HG03097 (cell line): Measurements from ENCODE around the gene GNPTG.

Experiments
- ATAC-seq: cut with Tn5 transposase; IDR thresholded peaks from one replicate; pipeline ENCODE4 v1.9.1; 2021; ENCODE audit not compliant: unreplicated experiment, low FRiP score

GNPTG gene

GRCh38 chr16:1332618-1333148, 19.0 kb upstream of the GNPTG start:
- no peak for ATAC-seq

- ATAC-seq: no peak
Observed at GRCh38 chr16:1333149-1333812, 18.4 kb upstream of the GNPTG start, which contains the start of gene BAIAP3. BAIAP3 (plus strand) TSS chr16:1333645; CDS start chr16:1338550, 4,905 bp downstream.

- no peak for ATAC-seq
Observed at GRCh38 chr16:1333854-1334700, 17.7 kb upstream of the GNPTG start.

- no peak for ATAC-seq
Observed at GRCh38 chr16:1334739-1335138, 17.0 kb upstream of the GNPTG start.

GRCh38 chr16:1335211-1335971, 16.3 kb upstream of the GNPTG start:
- no peak for ATAC-seq

- ATAC-seq: no peak
Observed at GRCh38 chr16:1335996-1336395, 15.7 kb upstream of the GNPTG start.

- no peak for ATAC-seq
Observed at GRCh38 chr16:1336619-1337018, 15.1 kb upstream of the GNPTG start.

GRCh38 chr16:1337486-1337885, 14.2 kb upstream of the GNPTG start:
- no peak for ATAC-seq

- ATAC-seq: no peak
Observed at GRCh38 chr16:1338119-1338730, 13.5 kb upstream of the GNPTG start.

- no peak for ATAC-seq
Observed at GRCh38 chr16:1338855-1339675, 12.7 kb upstream of the GNPTG start.

- no peak for ATAC-seq
Observed at GRCh38 chr16:1340730-1341494, 10.8 kb upstream of the GNPTG start.

GRCh38 chr16:1341495-1342420, 10.0 kb upstream of the GNPTG start:
- ATAC-seq: no peak

- peak; percentile 74 for ATAC-seq
Observed at GRCh38 chr16:1342526-1343427, 9.0 kb upstream of the GNPTG start.

- ATAC-seq: no peak
Observed at GRCh38 chr16:1343428-1344242, 8.1 kb upstream of the GNPTG start.

- no peak for ATAC-seq
Observed at GRCh38 chr16:1344499-1344898, 7.2 kb upstream of the GNPTG start.

GRCh38 chr16:1345087-1345486, 6.6 kb upstream of the GNPTG start:
- no peak for ATAC-seq
